Left ventricle myocardium inferior (tissue), 1 donor: ENCODE data around the gene SUN2. TPM values are rescaled to one million over a fixed set of nuclear protein-coding genes. Genes with fewer than 3 reads are reported as not detected.

Experiments used
- DNase-seq: peaks from one replicate; pipeline ENCODE4 v3.0.0-alpha.2; 2020
- H3K27ac ChIP-seq: fragments of 200-600 bp; replicated peaks from 2 replicates; pipeline ENCODE4 v1.8.0; 2021
- H3K27me3 ChIP-seq: fragments of 200-600 bp; 2 replicates; pipeline ENCODE4 v1.8.0; 2021; ENCODE audit warnings: low read depth
- H3K36me3 ChIP-seq: fragments of 200-600 bp; 2 replicates; pipeline ENCODE4 v1.8.0; 2021
- H3K4me1 ChIP-seq: fragments of 200-600 bp; 2 replicates; pipeline ENCODE4 v1.8.0; 2021
- H3K4me3 ChIP-seq: fragments of 200-600 bp; 2 replicates; pipeline ENCODE4 v1.8.0; 2021; ENCODE audit warnings: mild to moderate bottlenecking, moderate library complexity
- H3K9me3 ChIP-seq: fragments of 200-600 bp; replicated peaks from 2 replicates; pipeline ENCODE4 v1.8.0; 2021
- intact Hi-C: fragments of 100-400 bp; cut with micrococcal nuclease; formaldehyde crosslinking; loops from one replicate; pipeline ENCODE4 v1.11.0; 2022
- total RNA-seq: library from RNA; stranded (reverse); fragmentation: NEBNext Ultra II Directional; extraction: Animal tissue kit (Norgen Biotek cat#: 25700); gene quantifications from one replicate; pipeline ENCODE4 v1.2.1, GENCODE V29; 2021
- TF ChIP-seq, protein P1 (sequence below): fragments of 200-600 bp; IDR thresholded peaks from 2 replicates; pipeline ENCODE4 v1.8.0; 2021; ENCODE audit warnings: antibody characterized with exemption, mild to moderate bottlenecking, borderline replicate concordance
- donor health status: DM: no; HTN: yes; CAD: no; lungs with severe emphysema.

The SUN2 gene
- total RNA-seq, 1 donor from 2014 or later = 116 TPM

DNA sequence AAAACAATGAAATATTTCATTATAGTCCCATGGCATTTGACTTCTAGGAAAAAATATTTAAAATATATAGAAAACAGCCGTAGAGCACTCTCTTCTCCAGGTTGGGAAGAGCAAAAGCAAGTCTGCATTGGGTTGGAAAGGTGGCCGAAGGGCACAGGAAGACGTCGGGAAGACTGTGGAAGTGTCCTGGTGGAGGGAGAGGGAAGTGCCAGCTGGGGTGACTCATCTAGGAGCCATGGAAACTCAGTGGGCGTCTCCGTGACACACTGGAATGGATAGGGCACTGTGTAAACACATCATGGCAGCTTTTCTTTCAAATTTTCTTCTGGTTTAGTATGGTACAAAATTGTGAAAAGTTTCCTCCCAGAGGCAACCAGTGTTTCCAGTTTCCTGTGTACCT, 37.4 kb downstream of the SUN2 start:
- H3K27me3 ChIP-seq = no peaks in the 10 kb centered on the region
- no peaks in the 10 kb centered on the region for H3K9me3 ChIP-seq
- DNase-seq = no peak
- peak overlapping the region; percentile 14 for H3K27ac ChIP-seq
- peaks cover 32% of the 10 kb centered on the region for H3K4me1 ChIP-seq
- no peak overlapping the region for H3K4me3 ChIP-seq
- peaks cover 60% of the 10 kb centered on the region for H3K36me3 ChIP-seq
- TF ChIP-seq, protein P1, sequence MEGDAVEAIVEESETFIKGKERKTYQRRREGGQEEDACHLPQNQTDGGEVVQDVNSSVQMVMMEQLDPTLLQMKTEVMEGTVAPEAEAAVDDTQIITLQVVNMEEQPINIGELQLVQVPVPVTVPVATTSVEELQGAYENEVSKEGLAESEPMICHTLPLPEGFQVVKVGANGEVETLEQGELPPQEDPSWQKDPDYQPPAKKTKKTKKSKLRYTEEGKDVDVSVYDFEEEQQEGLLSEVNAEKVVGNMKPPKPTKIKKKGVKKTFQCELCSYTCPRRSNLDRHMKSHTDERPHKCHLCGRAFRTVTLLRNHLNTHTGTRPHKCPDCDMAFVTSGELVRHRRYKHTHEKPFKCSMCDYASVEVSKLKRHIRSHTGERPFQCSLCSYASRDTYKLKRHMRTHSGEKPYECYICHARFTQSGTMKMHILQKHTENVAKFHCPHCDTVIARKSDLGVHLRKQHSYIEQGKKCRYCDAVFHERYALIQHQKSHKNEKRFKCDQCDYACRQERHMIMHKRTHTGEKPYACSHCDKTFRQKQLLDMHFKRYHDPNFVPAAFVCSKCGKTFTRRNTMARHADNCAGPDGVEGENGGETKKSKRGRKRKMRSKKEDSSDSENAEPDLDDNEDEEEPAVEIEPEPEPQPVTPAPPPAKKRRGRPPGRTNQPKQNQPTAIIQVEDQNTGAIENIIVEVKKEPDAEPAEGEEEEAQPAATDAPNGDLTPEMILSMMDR = peak; percentile 59
- intact Hi-C loops = no loop called here

DNA sequence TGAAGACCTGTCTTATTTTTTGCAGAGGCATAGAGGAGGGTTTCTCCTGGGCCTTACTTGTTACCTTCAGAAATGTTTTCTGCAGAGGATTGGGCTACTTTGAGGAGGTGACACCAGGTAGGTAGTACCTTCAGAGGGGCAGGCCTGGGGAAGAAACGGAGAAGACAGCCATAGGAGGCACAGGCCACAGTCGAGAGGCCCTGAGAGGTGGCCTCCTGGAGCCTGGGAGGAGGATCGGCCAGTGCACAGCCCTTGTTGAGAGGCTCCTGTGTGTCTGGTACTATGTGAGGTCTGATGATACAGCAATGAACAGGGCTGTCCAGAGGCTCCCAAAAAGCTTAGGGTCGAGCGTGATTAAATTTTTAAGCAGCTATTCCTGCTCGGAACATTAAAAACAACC, 38.6 kb downstream of the SUN2 start:
- peaks cover 44% of the 10 kb centered on the region for H3K4me1 ChIP-seq

DNA sequence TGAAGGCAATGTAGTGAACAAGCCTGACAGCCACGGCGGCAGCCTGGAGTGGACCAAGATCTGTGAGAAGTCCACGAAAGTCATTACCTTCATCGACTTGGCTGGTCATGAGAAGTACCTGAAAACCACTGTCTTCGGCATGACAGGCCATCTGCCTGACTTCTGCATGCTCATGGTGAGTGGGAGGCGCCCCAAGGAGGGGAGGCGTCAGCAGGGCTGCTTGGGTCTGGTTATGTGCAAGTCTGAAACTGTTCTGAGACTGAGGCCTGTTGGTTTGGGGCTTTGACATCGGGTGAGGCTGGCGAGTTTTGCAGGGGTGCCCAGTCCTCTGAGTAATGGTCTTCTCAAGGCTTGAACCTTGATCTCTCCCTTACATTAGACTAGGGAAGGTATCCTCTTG, 39.0 kb downstream of the SUN2 start:
- Histone ChIP-seq H3K27me3 (no peaks in the 10 kb centered on the region), H3K9me3 (no peaks in the 10 kb centered on the region), H3K4me1 (peaks cover 48% of the 10 kb centered on the region), H3K4me3 (no peak overlapping the region), H3K27ac (no peak overlapping the region), H3K36me3 (peaks cover 49% of the 10 kb centered on the region)
- TF ChIP-seq, protein P1 = no peak
- no peak for DNase-seq
- intact Hi-C loops = no loop called here

More for the DNA sequence above, 38.6 kb downstream of the SUN2 start:
- DNase-seq = no peak
- no peaks in the 10 kb centered on the region for H3K9me3 ChIP-seq
- no peak overlapping the region for H3K27ac ChIP-seq
- H3K36me3 ChIP-seq = peaks cover 52% of the 10 kb centered on the region
- intact Hi-C loops = no loop called here
- TF ChIP-seq, protein P1 = no peak
- H3K4me3 ChIP-seq = no peak overlapping the region
- H3K27me3 ChIP-seq = no peaks in the 10 kb centered on the region

DNA sequence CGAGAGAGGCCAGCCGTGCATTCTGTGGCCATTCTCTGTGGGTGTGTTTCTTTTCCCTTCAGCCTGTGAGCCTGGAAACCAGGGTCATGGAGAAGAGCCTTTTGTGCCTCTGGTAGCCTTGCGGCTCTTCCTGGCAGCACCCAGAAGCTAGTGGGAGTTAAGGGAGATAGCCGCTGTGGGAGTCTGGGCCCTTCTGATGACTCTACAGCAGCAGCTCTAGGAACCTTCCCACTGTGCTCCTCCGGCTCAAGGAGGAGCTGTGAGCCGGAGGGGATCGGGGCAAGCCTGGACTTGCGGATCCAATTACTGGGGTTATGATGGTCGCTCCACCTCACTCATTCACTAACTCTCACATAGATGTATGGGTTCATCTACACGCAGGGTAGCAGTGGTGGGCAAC, 39.5 kb downstream of the SUN2 start:
- TF ChIP-seq, protein P1 = no peak
- H3K27me3 ChIP-seq = no peaks in the 10 kb centered on the region
- H3K36me3 ChIP-seq = peaks cover 43% of the 10 kb centered on the region
- no peaks in the 10 kb centered on the region for H3K9me3 ChIP-seq
- no peak overlapping the region for H3K4me3 ChIP-seq
- peaks cover 50% of the 10 kb centered on the region for H3K4me1 ChIP-seq
- no peak for DNase-seq
- intact Hi-C loops = no loop called here
- H3K27ac ChIP-seq = no peak overlapping the region

DNA sequence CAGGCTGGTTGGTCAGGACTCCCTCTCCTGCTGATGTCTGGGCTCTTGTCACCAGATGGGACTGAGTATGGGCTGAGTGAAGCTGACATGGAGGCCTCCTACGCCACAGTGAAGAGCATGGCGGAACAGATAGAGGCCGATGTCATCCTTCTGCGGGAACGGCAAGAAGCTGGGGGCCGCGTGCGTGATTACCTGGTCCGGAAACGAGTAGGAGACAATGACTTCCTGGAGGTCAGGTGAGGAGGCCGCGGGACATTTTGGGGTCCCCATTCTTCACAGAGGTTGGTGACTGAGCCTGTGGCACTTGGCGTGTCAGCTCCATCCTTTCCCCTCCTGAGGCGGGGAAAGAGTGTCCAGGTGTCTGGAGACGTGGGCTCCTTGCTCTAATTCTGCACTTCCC, 39.9 kb downstream of the SUN2 start:
- DNase-seq = no peak
- no peak overlapping the region for H3K27ac ChIP-seq
- peaks cover 41% of the 10 kb centered on the region for H3K36me3 ChIP-seq
- intact Hi-C loops = no loop called here
- no peak overlapping the region for H3K4me3 ChIP-seq
- no peaks in the 10 kb centered on the region for H3K9me3 ChIP-seq
- peaks cover 52% of the 10 kb centered on the region for H3K4me1 ChIP-seq
- TF ChIP-seq, protein P1 = no peak
- no peaks in the 10 kb centered on the region for H3K27me3 ChIP-seq
